Nephron progenitor cell (in vitro differentiated cells): ENCODE results near the gene NRP1.

Source experiments
- DNase-seq: peaks from one replicate; pipeline ENCODE4 v3.0.0; 2021
- H3K27ac Mint-ChIP-seq: 2 replicates; pipeline ENCODE4 v1.8.0; 2021; ENCODE audit warnings: mild to moderate bottlenecking, moderate library complexity, mixed read lengths
- H3K27me3 Mint-ChIP-seq: 2 replicates; pipeline ENCODE4 v1.8.0; 2021; ENCODE audit warnings: mild to moderate bottlenecking, low read depth, mixed read lengths; ENCODE audit not compliant: poor library complexity
- H3K36me3 Mint-ChIP-seq: 2 replicates; pipeline ENCODE4 v1.8.0; 2021; ENCODE audit warnings: low read depth, mixed read lengths
- H3K4me1 Mint-ChIP-seq: 2 replicates; pipeline ENCODE4 v1.8.0; 2021; ENCODE audit warnings: mixed read lengths
- H3K4me3 Mint-ChIP-seq: 2 replicates; pipeline ENCODE4 v1.8.0; 2021; ENCODE audit warnings: mild to moderate bottlenecking, moderate library complexity, mixed read lengths
- H3K9me3 Mint-ChIP-seq: 2 replicates; pipeline ENCODE4 v1.8.0; 2021; ENCODE audit warnings: mild to moderate bottlenecking, moderate library complexity, mixed read lengths
- CTCF ChIP-seq: fragments of 200-600 bp; sonication (generic); IDR thresholded peaks from 2 replicates; pipeline ENCODE4 v1.5.0; 2021; ENCODE audit warnings: antibody characterized with exemption

Gene NRP1

GRCh38 chr10:33239257-33239656, 95.2 kb downstream of the NRP1 start:
- Mint-ChIP-seq H3K9me3 (no peaks in the 10 kb centered on the region), H3K27ac (no peak overlapping the region), H3K27me3 (no peaks in the 10 kb centered on the region), H3K4me1 (peaks cover 82% of the 10 kb centered on the region), H3K36me3 (peaks cover 71% of the 10 kb centered on the region), H3K4me3 (no peak overlapping the region)
- DNase-seq: no peak
- TF ChIP-seq CTCF: no peak

- peaks cover 88% of the 10 kb centered on the region for H3K4me1 Mint-ChIP-seq
- no peak overlapping the region for H3K4me3 Mint-ChIP-seq
- peak overlapping the region; percentile 14 for H3K27ac Mint-ChIP-seq
- TF ChIP-seq CTCF: no peak
- no peaks in the 10 kb centered on the region for H3K27me3 Mint-ChIP-seq
- no peak for DNase-seq
- no peaks in the 10 kb centered on the region for H3K9me3 Mint-ChIP-seq
- peaks cover 72% of the 10 kb centered on the region for H3K36me3 Mint-ChIP-seq
These were observed 95.8 kb downstream of the NRP1 start for GRCh38 chr10:33238643-33239042.

- Mint-ChIP-seq H3K36me3 (peaks cover 78% of the 10 kb centered on the region), H3K4me1 (peaks cover 90% of the 10 kb centered on the region), H3K27me3 (no peaks in the 10 kb centered on the region), H3K4me3 (peak overlapping the region; percentile 26), H3K27ac (peak overlapping the region; percentile 14), H3K9me3 (no peaks in the 10 kb centered on the region)
- TF ChIP-seq CTCF: no peak
- DNase-seq: no peak
These were observed 96.5 kb downstream of the NRP1 start for GRCh38 chr10:33237736-33238624.

- Mint-ChIP-seq H3K27me3 (no peaks in the 10 kb centered on the region), H3K9me3 (peaks cover under 1% of the 10 kb centered on the region), H3K4me3 (no peak overlapping the region), H3K4me1 (peaks cover 85% of the 10 kb centered on the region), H3K36me3 (peaks cover 81% of the 10 kb centered on the region), H3K27ac (peak overlapping the region; percentile 66)
- no peak for DNase-seq
- no peak for TF ChIP-seq CTCF
These were observed 97.6 kb downstream of the NRP1 start for GRCh38 chr10:33236916-33237315.

GRCh38 chr10:33235951-33236350, 98.5 kb downstream of the NRP1 start:
- TF ChIP-seq CTCF: no peak
- peaks cover 85% of the 10 kb centered on the region for H3K36me3 Mint-ChIP-seq
- peaks cover 75% of the 10 kb centered on the region for H3K4me1 Mint-ChIP-seq
- H3K27me3 Mint-ChIP-seq: no peaks in the 10 kb centered on the region
- H3K27ac Mint-ChIP-seq: peak overlapping the region; percentile 96
- no peak for DNase-seq
- H3K4me3 Mint-ChIP-seq: no peak overlapping the region
- H3K9me3 Mint-ChIP-seq: peaks cover 3% of the 10 kb centered on the region
